Effector memory CD4-positive, alpha-beta T cell (primary cell): ENCODE measurements around the gene PYY.

ENCODE experiments used
- DNase-seq, 3 donors: peaks; one replicate each; pipeline ENCODE4 v3.0.0-alpha.2; 2020
- H3K27ac ChIP-seq: 2 replicates; pipeline ENCODE4 v1.7.0; 2013; ENCODE audit warnings: mild to moderate bottlenecking, low read length, moderate library complexity; ENCODE audit not compliant: insufficient read depth, poor library complexity, severe bottlenecking
- H3K27me3 ChIP-seq: replicated peaks from 2 replicates; pipeline ENCODE4 v1.7.0; 2013; ENCODE audit warnings: mild to moderate bottlenecking, low read length; ENCODE audit not compliant: insufficient read depth, control insufficient read depth, poor library complexity, severe bottlenecking
- H3K36me3 ChIP-seq: 2 replicates; pipeline ENCODE4 v1.7.0; 2013; ENCODE audit warnings: mild to moderate bottlenecking, low read length, moderate library complexity; ENCODE audit not compliant: control insufficient read depth, insufficient read depth
- H3K4me1 ChIP-seq: 2 replicates; pipeline ENCODE4 v1.7.0; 2013; ENCODE audit warnings: low read length, mild to moderate bottlenecking; ENCODE audit not compliant: control insufficient read depth, insufficient read depth, poor library complexity, severe bottlenecking
- H3K4me3 ChIP-seq: 2 replicates; pipeline ENCODE4 v1.7.0; 2013; ENCODE audit warnings: low read length, low read depth, mild to moderate bottlenecking; ENCODE audit not compliant: insufficient read depth, poor library complexity, severe bottlenecking
- H3K9me3 ChIP-seq: 2 replicates; pipeline ENCODE4 v1.7.0; 2013; ENCODE audit warnings: mild to moderate bottlenecking, low read length, moderate library complexity; ENCODE audit not compliant: control insufficient read depth

PYY gene

DNA sequence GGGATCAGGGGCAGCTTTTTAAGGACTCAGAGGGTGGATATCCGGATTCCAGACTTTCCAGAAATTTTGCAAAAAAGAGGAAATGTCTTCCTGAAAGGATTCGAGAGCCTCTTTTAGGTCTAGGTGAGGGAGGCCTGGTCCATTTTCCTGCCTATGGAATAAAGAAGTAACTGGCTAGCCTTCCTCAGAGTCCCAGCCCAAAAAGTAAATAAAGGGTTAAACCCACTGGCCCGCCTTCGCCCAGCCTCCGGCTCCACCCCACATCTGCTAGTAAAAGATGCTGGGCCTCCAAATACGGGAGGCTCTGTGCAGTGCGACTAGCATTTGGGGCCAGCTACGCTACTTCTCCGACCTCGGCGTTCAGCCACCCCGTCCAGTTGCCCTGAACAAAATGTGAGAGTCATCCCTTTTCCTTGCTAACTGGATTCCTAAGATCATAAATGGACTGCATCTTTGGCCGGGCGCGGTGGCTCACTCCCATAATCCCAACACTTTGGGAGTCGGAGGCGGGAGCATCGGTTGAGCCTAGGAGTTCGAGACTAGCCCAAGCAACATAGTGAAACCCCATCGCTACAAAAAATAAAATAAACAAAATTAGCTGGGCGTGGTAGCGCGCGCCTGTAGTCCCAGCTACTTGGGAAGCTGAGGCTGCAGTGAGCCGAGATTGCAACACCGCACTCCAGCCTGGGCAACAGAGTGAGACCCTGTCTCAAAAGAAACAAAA, 45.6 kb downstream of the PYY start:
- Histone ChIP-seq H3K9me3 (no peaks in the 10 kb centered on the region), H3K27me3 (peaks cover 5% of the 10 kb centered on the region), H3K27ac (no peak overlapping the region), H3K36me3 (no peaks in the 10 kb centered on the region), H3K4me1 (peaks cover 24% of the 10 kb centered on the region), H3K4me3 (peak overlapping the region; percentile 83)
- peak in 1 of 3 donors; percentile 31 for DNase-seq

DNA sequence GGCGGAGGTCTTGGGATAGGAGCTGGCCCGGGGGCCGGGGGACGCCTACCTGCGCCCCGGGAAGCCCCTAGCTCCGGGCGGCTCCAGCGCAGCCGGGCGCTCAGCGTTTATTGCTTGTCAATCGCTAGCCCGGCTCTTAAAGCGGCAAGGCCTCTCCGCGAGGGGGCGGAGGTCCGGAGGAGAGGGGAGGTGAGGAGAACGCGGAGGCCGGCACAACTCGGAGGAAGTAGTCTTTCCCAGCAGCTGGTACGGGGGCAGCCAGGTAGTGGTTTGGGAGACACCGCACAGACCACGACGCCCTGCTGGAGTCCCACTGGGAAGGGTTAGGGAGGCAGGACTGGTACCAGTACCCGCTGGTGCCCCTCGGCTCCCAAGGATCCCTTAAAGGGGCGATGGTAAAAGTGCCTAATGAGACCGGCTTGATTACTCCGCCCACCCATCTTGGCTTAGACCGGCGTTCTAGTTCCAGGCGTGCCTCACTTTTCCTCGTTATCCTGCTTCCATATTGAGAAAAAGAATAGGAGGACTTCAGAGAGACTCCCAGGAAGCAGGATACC, 46.2 kb downstream of the PYY start, which contains the start of gene MPP2:
TSS of gene MPP2 (minus strand) at position 112 of the 557 bp plus-strand sequence. CDS start 3,076 bp downstream, outside the sequence.
- H3K36me3 ChIP-seq, result no peaks in the 10 kb centered on the region
- peak within 1 kb of the TSS; percentile 57 for H3K27ac ChIP-seq
- H3K27me3 ChIP-seq, result peaks cover 5% of the 10 kb centered on the region
- peak in 2 of 3 donors; percentile 36 to 44 for DNase-seq
- no peaks in the 10 kb centered on the region for H3K9me3 ChIP-seq
- peaks cover 24% of the 10 kb centered on the region for H3K4me1 ChIP-seq
- peak within 1 kb of the TSS; percentile 83 for H3K4me3 ChIP-seq

DNA sequence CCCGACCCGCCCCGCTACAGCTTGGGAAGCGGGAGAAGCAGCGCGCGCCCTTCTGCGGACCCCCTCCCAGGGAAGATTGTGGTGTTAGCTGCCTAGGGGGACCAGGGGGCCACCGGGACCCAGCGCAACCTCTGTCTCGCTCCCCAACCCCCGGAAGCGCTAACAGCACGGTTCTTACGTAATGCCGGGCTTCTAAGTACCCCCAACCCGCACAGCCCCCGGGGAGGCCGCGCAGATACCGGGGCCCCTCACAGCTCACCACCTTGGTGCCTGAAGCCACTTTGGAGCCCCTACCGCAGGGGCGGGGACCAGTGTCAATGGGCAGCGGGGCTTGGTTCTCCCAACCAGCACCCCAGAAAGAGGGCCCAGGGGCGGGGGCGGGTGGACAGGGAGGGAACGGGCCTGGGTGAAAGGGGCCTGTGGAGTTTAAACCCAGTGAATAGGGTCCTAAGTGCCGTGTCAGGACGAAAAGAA, 46.8 kb downstream of the PYY start:
- H3K4me1 ChIP-seq, result peaks cover 24% of the 10 kb centered on the region
- DNase-seq, result no peak
- H3K36me3 ChIP-seq, result no peaks in the 10 kb centered on the region
- peak overlapping the region; percentile 57 for H3K27ac ChIP-seq
- peak overlapping the region; percentile 83 for H3K4me3 ChIP-seq
- H3K9me3 ChIP-seq, result no peaks in the 10 kb centered on the region
- peaks cover 5% of the 10 kb centered on the region for H3K27me3 ChIP-seq

DNA sequence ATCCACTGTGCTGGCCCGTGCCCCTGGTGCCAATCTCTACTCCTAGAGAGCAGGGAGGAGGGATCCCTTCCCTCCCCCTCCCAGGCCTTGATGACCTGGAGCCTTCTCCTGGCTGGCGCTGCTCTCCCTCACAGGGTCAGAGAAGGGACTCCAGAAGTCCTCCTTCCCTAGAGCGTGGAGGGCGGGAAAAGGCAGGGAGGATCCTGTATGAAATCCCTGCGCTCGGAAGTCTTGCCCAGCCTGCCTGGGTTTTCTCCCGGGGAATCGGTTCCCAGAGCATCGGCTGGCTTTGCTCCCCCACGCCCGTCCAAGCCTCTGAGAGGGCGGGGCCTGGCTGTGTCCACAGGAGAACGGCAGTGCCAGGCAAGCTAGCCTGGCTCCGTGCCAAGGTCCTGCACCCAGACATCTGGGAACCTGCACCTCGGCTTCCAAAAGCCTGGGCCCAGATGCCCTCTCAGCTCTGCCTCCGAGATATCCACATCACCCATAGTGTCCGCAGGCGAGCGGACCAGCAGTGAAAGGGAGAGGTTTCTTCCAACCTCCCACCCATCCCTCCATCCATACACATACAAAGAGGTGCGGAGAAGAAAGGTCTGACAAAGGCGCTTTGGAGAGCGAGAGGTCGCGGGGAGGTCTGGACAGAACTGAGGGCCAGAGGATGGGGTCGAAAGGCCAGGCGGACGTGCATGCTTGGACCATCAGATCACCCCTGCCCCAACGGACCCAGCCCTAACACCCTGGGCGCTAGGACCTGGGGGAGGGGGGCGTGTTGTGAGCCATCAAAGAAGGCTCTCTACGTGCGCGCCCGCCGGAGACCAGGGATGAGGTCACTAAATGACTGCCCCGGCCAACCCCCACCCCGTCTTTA, 47.5 kb downstream of the PYY start:
- Histone ChIP-seq H3K4me3 (peak overlapping the region; percentile 83), H3K27ac (peak overlapping the region; percentile 57), H3K4me1 (peaks cover 24% of the 10 kb centered on the region), H3K27me3 (peaks cover 5% of the 10 kb centered on the region), H3K36me3 (no peaks in the 10 kb centered on the region), H3K9me3 (no peaks in the 10 kb centered on the region)
- no peak for DNase-seq

DNA sequence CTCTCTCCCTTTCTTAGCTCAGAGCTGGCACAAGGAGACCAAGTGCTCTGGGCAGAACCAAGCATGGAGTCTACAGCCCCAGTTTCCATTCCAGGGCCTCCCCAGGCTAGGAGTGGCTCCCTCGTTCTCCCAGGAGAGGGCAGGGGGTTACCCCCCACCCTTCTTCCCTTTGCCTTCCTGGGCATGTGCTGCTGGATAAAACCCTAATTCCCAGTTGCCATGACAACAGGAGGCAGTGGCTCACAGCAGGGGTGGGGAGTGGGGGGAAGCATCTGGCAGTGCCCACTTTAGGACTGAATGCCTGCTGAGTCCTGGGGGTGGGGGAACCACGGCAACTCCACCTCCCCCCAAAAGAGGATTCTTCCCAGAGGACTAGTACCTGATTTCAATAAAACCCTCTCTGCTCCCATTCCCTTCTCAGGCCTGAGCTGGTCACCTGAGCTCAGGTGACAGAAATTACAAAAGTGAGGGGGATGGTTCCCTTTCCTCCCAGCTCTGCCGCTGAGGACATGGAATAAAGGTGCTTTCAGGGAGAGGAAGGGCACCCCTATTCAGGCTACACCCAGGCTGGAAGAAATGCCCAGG, 48.2 kb downstream of the PYY start:
- peaks cover 31% of the 10 kb centered on the region for H3K4me1 ChIP-seq
- no peak overlapping the region for H3K27ac ChIP-seq
- peaks cover 5% of the 10 kb centered on the region for H3K27me3 ChIP-seq
- H3K36me3 ChIP-seq, result no peaks in the 10 kb centered on the region
- H3K4me3 ChIP-seq, result no peak overlapping the region
- no peak for DNase-seq
- H3K9me3 ChIP-seq, result no peaks in the 10 kb centered on the region
